ENCODE data around the gene CTNNAL1.

Gene CTNNAL1

GRCh38 chr9:109017061-109017460, 3.8 kb upstream of the CTNNAL1 start:
- FAIRE-seq, result no peak
- DNase-seq (ENCODE audit: insufficient read length, low spot score), result no peak
- no peak for TF ChIP-seq SPI1 (IDR thresholded peaks at IDR 0.05; ENCODE audit: low read depth, low read length)
- TF ChIP-seq POLR2AphosphoS5 (IDR thresholded peaks at IDR 0.05; ENCODE audit: low read depth, low read length), result no peak
- no peak for TF ChIP-seq PAX5 (IDR thresholded peaks at IDR 0.05; ENCODE audit: insufficient read depth, low read length, severe bottlenecking)
- no peak for TF ChIP-seq POLR2A (IDR thresholded peaks at IDR 0.05; ENCODE audit: low read depth, low read length)
- TF ChIP-seq TAF1 (IDR thresholded peaks at IDR 0.05; ENCODE audit: low read depth, low read length), result no peak
- TF ChIP-seq POU2F2 (IDR thresholded peaks at IDR 0.05; ENCODE audit: low read depth, low read length), result no peak

- TF ChIP-seq TAF1 (IDR thresholded peaks at IDR 0.05; ENCODE audit: low read depth, low read length), result no peak
- no peak for TF ChIP-seq POLR2AphosphoS5 (IDR thresholded peaks at IDR 0.05; ENCODE audit: low read depth, low read length)
- no peak for TF ChIP-seq POLR2A (IDR thresholded peaks at IDR 0.05; ENCODE audit: low read depth, low read length)
- DNase-seq (ENCODE audit: insufficient read length, low spot score), result no peak
- FAIRE-seq, result no peak
These were observed 2.8 kb upstream of the CTNNAL1 start for GRCh38 chr9:109016132-109016531.

- FAIRE-seq (no peak), DNase-seq (ENCODE audit: insufficient read length, low spot score) (no peak)
- no peak for TF ChIP-seq POU2F2 (IDR thresholded peaks at IDR 0.05; ENCODE audit: low read depth, low read length)
- no peak for TF ChIP-seq POLR2A (IDR thresholded peaks at IDR 0.05; ENCODE audit: low read depth, low read length)
- TF ChIP-seq TAF1 (IDR thresholded peaks at IDR 0.05; ENCODE audit: low read depth, low read length), result no peak
- no peak for TF ChIP-seq SPI1 (IDR thresholded peaks at IDR 0.05; ENCODE audit: low read depth, low read length)
- TF ChIP-seq PAX5 (IDR thresholded peaks at IDR 0.05; ENCODE audit: insufficient read depth, low read length, severe bottlenecking), result no peak
- TF ChIP-seq POLR2AphosphoS5 (IDR thresholded peaks at IDR 0.05; ENCODE audit: low read depth, low read length), result no peak
These were observed 1.4 kb upstream of the CTNNAL1 start for GRCh38 chr9:109014608-109015280.

GRCh38 chr9:109013679-109014607, 644 bp upstream of the CTNNAL1 start:
- TF ChIP-seq TAF1 (IDR thresholded peaks at IDR 0.05; ENCODE audit: low read depth, low read length) (no peak), POLR2AphosphoS5 (IDR thresholded peaks at IDR 0.05; ENCODE audit: low read depth, low read length) (0 out of 2 replicates have a peak, but pooled peaks have one; percentile 0)
- no peak for FAIRE-seq
- DNase-seq (ENCODE audit: insufficient read length, low spot score), result no peak

GRCh38 chr9:109012009-109012875, 1.1 kb downstream of the CTNNAL1 start:
- TF ChIP-seq POLR2AphosphoS5 (IDR thresholded peaks at IDR 0.05; ENCODE audit: low read depth, low read length), result no peak
- DNase-seq (ENCODE audit: insufficient read length, low spot score) (peak; percentile 27), FAIRE-seq (peak; percentile 76)

- TF ChIP-seq TAF1 (IDR thresholded peaks at IDR 0.05; ENCODE audit: low read depth, low read length) (no peak), PAX5 (IDR thresholded peaks at IDR 0.05; ENCODE audit: insufficient read depth, low read length, severe bottlenecking) (no peak), POLR2A (IDR thresholded peaks at IDR 0.05; ENCODE audit: low read depth, low read length) (no peak), POU2F2 (IDR thresholded peaks at IDR 0.05; ENCODE audit: low read depth, low read length) (no peak), POLR2AphosphoS5 (IDR thresholded peaks at IDR 0.05; ENCODE audit: low read depth, low read length) (no peak), SPI1 (IDR thresholded peaks at IDR 0.05; ENCODE audit: low read depth, low read length) (no peak)
- DNase-seq (ENCODE audit: insufficient read length, low spot score), result no peak
These were observed 2.0 kb downstream of the CTNNAL1 start for GRCh38 chr9:109011231-109011671.

GRCh38 chr9:109010746-109011145, 2.6 kb downstream of the CTNNAL1 start:
- DNase-seq (ENCODE audit: insufficient read length, low spot score) (no peak), FAIRE-seq (peak; percentile 78)
- no peak for TF ChIP-seq POU2F2 (IDR thresholded peaks at IDR 0.05; ENCODE audit: low read depth, low read length)
- no peak for TF ChIP-seq TAF1 (IDR thresholded peaks at IDR 0.05; ENCODE audit: low read depth, low read length)
- no peak for TF ChIP-seq POLR2A (IDR thresholded peaks at IDR 0.05; ENCODE audit: low read depth, low read length)
- no peak for TF ChIP-seq POLR2AphosphoS5 (IDR thresholded peaks at IDR 0.05; ENCODE audit: low read depth, low read length)
- no peak for TF ChIP-seq SPI1 (IDR thresholded peaks at IDR 0.05; ENCODE audit: low read depth, low read length)
- no peak for TF ChIP-seq PAX5 (IDR thresholded peaks at IDR 0.05; ENCODE audit: insufficient read depth, low read length, severe bottlenecking)

More at GRCh38 chr9:109011231-109011671, 2.0 kb downstream of the CTNNAL1 start:
- no peak for FAIRE-seq

GRCh38 chr9:109005678-109006077, 7.6 kb downstream of the CTNNAL1 start:
- FAIRE-seq (no peak), DNase-seq (ENCODE audit: insufficient read length, low spot score) (no peak)
- no peak for TF ChIP-seq TAF1 (IDR thresholded peaks at IDR 0.05; ENCODE audit: low read depth, low read length)
- TF ChIP-seq SPI1 (IDR thresholded peaks at IDR 0.05; ENCODE audit: low read depth, low read length), result no peak
- TF ChIP-seq POLR2AphosphoS5 (IDR thresholded peaks at IDR 0.05; ENCODE audit: low read depth, low read length), result no peak
- no peak for TF ChIP-seq PAX5 (IDR thresholded peaks at IDR 0.05; ENCODE audit: insufficient read depth, low read length, severe bottlenecking)
- no peak for TF ChIP-seq POU2F2 (IDR thresholded peaks at IDR 0.05; ENCODE audit: low read depth, low read length)
- no peak for TF ChIP-seq POLR2A (IDR thresholded peaks at IDR 0.05; ENCODE audit: low read depth, low read length)

GRCh38 chr9:109003116-109003515, 10.2 kb downstream of the CTNNAL1 start:
- no peak for FAIRE-seq
- TF ChIP-seq POLR2AphosphoS5 (IDR thresholded peaks at IDR 0.05; ENCODE audit: low read depth, low read length) (no peak), POLR2A (IDR thresholded peaks at IDR 0.05; ENCODE audit: low read depth, low read length) (no peak), PAX5 (IDR thresholded peaks at IDR 0.05; ENCODE audit: insufficient read depth, low read length, severe bottlenecking) (no peak), SPI1 (IDR thresholded peaks at IDR 0.05; ENCODE audit: low read depth, low read length) (no peak), TAF1 (IDR thresholded peaks at IDR 0.05; ENCODE audit: low read depth, low read length) (no peak), POU2F2 (IDR thresholded peaks at IDR 0.05; ENCODE audit: low read depth, low read length) (no peak)

More at GRCh38 chr9:109003116-109003515, 10.2 kb downstream of the CTNNAL1 start:
- no peak for DNase-seq (ENCODE audit: insufficient read length, low spot score)
